ELR (cell line): ENCODE results near the gene PPWD1.
"Not testable (repeated sequence)": the region's sequence is repeated elsewhere in the genome, so short reads cannot be mapped to it uniquely, and the experiment has no call there.

ENCODE experiments used
- DNase-seq: peaks from one replicate; pipeline ENCODE4 v3.0.0-alpha.2; 2015; ENCODE audit warnings: low read depth

The PPWD1 gene

GRCh38 chr5:65562731-65563701 lies at the start of gene PPWD1, which contains the start of gene CENPK:
TSS of gene PPWD1 (plus strand) at chr5:65563296. CDS start at chr5:65563311, 15 bp downstream.
TSS of gene CENPK (minus strand) at chr5:65563168. CDS start at chr5:65554907, 8,261 bp downstream.
- peak; percentile 97 for DNase-seq

GRCh38 chr5:65525726-65526125 lies 37.4 kb upstream of the PPWD1 start:
- no peak for DNase-seq

GRCh38 chr5:65530904-65531303 lies 32.2 kb upstream of the PPWD1 start:
- DNase-seq: no peak

GRCh38 chr5:65535529-65535987 lies 27.5 kb upstream of the PPWD1 start:
- DNase-seq: no peak

- DNase-seq: peak; percentile 26
Observed at GRCh38 chr5:65539827-65540226, 23.3 kb upstream of the PPWD1 start.

GRCh38 chr5:65544473-65544872 lies 18.6 kb upstream of the PPWD1 start:
- no peak for DNase-seq

- no peak for DNase-seq
Observed at GRCh38 chr5:65546141-65546540, 17.0 kb upstream of the PPWD1 start.

GRCh38 chr5:65548281-65548680 lies 14.8 kb upstream of the PPWD1 start:
- DNase-seq: no peak

GRCh38 chr5:65553941-65554340 lies 9.2 kb upstream of the PPWD1 start:
- DNase-seq: no peak

GRCh38 chr5:65555287-65555686 lies 7.8 kb upstream of the PPWD1 start:
- DNase-seq: no peak

GRCh38 chr5:65556181-65556580 lies 6.9 kb upstream of the PPWD1 start:
- DNase-seq: no peak

GRCh38 chr5:65556718-65557117 lies 6.4 kb upstream of the PPWD1 start:
- DNase-seq: no peak

- no peak for DNase-seq
Observed at GRCh38 chr5:65563777-65564176, 681 bp downstream of the PPWD1 start.

- no peak for DNase-seq
Observed at GRCh38 chr5:65566505-65566904, 3.4 kb downstream of the PPWD1 start.

GRCh38 chr5:65570598-65571226 lies 7.6 kb downstream of the PPWD1 start:
- no peak for DNase-seq

GRCh38 chr5:65577141-65577540 lies 14.0 kb downstream of the PPWD1 start:
- DNase-seq: no peak

- DNase-seq: no peak
Observed at GRCh38 chr5:65588694-65589093, 25.6 kb downstream of the PPWD1 start.

GRCh38 chr5:65601761-65602160 lies 38.7 kb downstream of the PPWD1 start:
- DNase-seq: not testable (repeated sequence)

GRCh38 chr5:65611524-65611923 lies 48.4 kb downstream of the PPWD1 start:
- no peak for DNase-seq

GRCh38 chr5:65612298-65612907 lies 49.3 kb downstream of the PPWD1 start:
- no peak for DNase-seq

GRCh38 chr5:65620021-65620420 lies 56.9 kb downstream of the PPWD1 start:
- no peak for DNase-seq

GRCh38 chr5:65621961-65622360 lies 58.9 kb downstream of the PPWD1 start:
- DNase-seq: not testable (repeated sequence)

GRCh38 chr5:65623482-65623881 lies 60.4 kb downstream of the PPWD1 start:
- peak; percentile 10 for DNase-seq
